Epithelial cell of esophagus (primary cell): ENCODE data around the gene SESN2.

Experiments
- DNase-seq: peaks from one replicate; pipeline ENCODE4 v3.0.0; 2010; ENCODE audit warnings: low read depth
- H3K4me3 ChIP-seq: 2 replicates; pipeline ENCODE4 v1.5.1; 2011; ENCODE audit warnings: mild to moderate bottlenecking, low read length, control low read depth
- CTCF ChIP-seq: IDR thresholded peaks from 2 replicates; pipeline ENCODE4 v1.5.1; 2011; ENCODE audit warnings: low read depth, mild to moderate bottlenecking, low read length, control low read depth, inconsistent platforms; ENCODE audit not compliant: insufficient read depth; ENCODE audit errors: missing control alignments

Gene SESN2

DNA sequence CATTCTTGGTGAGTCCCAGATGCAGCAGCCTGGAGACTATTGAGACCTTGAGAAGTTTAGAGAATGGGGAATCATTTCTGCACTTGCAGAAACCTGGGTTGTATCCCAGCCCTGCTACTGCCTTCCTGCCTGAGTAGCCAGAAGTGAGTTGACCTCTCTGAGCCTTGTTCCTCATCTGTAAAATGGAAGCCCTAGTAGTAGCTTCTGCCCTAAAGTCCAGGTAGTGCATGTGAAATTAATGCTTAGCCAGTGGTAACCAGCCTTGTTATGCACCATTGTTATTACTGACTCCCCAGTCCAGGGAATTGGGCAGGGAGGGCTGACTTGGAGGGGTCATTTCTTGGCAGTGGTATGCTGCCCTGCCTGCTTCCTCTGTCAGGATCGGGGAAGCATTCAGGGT lies 5.6 kb downstream of the SESN2 start:
- no peak overlapping the region for H3K4me3 ChIP-seq
- TF ChIP-seq CTCF = no peak
- no peak for DNase-seq

- no peak for TF ChIP-seq CTCF
- DNase-seq = no peak
- H3K4me3 ChIP-seq = no peak overlapping the region
These were observed 6.3 kb downstream of the SESN2 start for GRCh38 chr1:28265577-28265976.

DNA sequence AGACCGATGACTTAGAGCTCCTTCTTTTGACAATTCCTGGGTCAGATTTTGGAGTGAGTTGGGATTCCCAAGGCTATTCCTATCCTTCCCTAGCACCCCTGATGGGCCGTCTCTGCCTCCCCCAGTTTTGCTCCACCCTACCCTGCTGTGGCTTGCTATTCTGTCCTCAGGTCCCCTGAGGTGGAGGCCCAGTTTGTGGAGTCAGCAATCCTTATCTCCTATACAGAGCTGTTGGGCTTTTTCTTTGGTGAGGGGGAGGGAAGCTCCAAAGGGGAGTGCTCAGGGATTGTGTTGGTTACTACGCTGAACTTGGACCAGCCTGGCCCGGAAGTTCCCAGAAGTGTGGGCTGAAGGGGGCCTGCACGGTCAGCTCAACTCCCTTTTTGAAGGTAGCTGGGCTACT lies 7.6 kb downstream of the SESN2 start:
- no peak overlapping the region for H3K4me3 ChIP-seq
- TF ChIP-seq CTCF = no peak

DNA sequence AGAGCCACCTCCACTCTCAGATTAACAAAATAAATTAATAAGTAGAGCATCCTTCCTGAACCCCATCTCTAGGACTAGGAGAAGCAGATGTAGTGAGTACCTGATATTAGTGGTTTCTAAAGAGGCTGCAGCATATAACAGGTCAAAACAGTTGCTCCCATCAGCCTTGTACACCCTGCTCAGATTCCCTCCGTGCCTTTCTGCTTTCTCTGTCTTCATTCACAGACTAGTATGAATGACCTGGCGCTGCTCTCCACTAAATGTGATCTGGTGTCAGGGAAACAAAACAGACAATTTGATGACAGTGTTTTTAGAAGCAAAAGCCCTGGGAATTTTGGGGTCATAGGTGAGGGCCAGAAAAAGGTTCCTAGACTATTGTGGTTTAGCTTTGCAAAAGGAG lies 8.3 kb downstream of the SESN2 start:
- no peak for TF ChIP-seq CTCF
- DNase-seq = no peak
- no peak overlapping the region for H3K4me3 ChIP-seq

More for the DNA sequence above, 7.6 kb downstream of the SESN2 start:
- no peak for DNase-seq

- DNase-seq = no peak
- no peak for TF ChIP-seq CTCF
- no peak overlapping the region for H3K4me3 ChIP-seq
These were observed 10.2 kb downstream of the SESN2 start for GRCh38 chr1:28269529-28269928.

DNA sequence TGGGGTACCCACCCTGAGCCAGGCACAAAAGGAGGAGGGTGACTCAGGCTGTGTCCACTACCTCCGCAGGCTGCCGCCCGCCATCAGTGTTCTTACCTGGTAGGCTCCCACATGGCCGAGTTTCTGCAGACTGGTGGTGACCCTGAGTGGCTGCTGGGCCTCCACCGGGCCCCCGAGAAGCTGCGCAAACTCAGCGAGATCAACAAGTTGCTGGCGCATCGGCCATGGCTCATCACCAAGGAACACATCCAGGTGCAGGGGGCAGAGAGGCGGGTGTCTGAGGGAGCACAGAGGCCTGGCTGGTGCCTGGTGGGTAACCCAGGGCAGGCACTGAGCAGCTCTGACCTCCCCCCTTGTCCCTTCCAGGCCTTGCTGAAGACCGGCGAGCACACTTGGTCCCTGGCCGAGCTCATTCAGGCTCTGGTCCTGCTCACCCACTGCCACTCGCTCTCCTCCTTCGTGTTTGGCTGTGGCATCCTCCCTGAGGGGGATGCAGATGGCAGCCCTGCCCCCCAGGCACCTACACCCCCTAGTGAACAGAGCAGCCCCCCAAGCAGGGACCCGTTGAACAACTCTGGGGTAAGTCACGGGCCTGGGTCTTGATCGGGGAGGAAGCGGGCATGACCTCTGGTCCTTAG lies 13.0 kb downstream of the SESN2 start:
- H3K4me3 ChIP-seq = no peak overlapping the region
- no peak for DNase-seq
- no peak for TF ChIP-seq CTCF

DNA sequence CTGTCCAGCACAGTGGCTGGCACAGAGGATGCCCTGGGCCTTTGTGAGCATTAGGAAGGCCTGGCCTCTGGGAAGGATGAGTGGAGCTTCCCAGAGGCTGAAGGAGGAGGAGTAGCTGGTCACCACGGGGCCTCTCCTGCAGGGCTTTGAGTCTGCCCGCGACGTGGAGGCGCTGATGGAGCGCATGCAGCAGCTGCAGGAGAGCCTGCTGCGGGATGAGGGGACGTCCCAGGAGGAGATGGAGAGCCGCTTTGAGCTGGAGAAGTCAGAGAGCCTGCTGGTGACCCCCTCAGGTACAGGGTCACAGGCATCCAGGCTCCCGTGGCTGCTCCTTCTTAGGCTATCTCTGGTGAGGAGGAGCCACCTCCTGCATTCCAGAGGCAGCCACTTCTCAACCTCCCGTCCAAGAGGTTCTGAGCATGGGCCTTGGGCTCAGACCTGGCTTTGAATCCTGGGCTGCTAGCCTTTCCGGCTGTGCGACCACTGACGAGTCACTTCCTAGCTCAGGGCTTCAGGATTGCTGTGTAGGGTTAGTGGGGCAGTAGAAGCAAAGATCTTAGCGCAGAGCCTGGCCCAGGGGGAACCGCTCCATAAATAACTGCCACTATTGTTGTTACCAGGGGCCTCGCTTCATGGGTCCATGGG lies 14.0 kb downstream of the SESN2 start:
- TF ChIP-seq CTCF = no peak
- no peak for DNase-seq
- H3K4me3 ChIP-seq = no peak overlapping the region
